ENCODE results near the gene REEP1. TPM values are rescaled to one million over a fixed set of nuclear protein-coding genes. Genes with fewer than 3 reads are reported as not detected.

Gene REEP1
- total RNA-seq, 6 donors from 2014 or later, result 4.1 to 10.4 (median 7.5) TPM

DNA sequence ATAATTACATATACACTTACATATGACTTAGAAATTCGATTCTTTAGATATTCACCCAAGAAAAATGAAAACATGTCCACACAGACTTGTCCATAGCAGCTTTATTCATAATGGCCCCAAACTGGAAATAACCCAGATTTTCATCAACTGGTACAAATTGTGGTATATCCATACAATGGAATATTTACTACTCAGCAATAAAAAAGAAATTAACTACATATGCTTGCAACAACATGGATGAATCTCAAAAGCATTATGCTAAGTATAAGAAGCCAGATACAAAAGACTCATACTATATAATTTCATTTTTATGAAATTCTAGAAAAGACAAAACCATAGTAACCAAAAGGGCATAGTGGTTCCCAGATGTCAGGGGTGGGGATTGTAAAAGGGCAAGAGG lies 5.1 kb upstream of the REEP1 start:
- no peak for ATAC-seq (ENCODE audit: low FRiP score in 2 of 2)
- Histone ChIP-seq H3K4me3 (no peak overlapping the region), H3K27me3 (peaks cover 0 to 13% (median 3%) of the 10 kb centered on the region in 4 donors), H3K9me3 (peaks cover 0 to 7% (median 0%) of the 10 kb centered on the region in 4 donors), H3K4me1 (peaks cover 5 to 10% (median 7%) of the 10 kb centered on the region in 4 donors), H3K36me3 (no peaks in the 10 kb centered on the region), H3K27ac (no peak overlapping the region)
- WGBS, 2 donors, result 82% methylated on average over 1 of the region's 1 CpG
- no peak for DNase-seq
- TF ChIP-seq POLR2AphosphoS5 (IDR thresholded peaks at IDR 0.05) (no peak), EP300 (IDR thresholded peaks at IDR 0.05) (no peak), POLR2A (IDR thresholded peaks at IDR 0.05) (no peak), CTCF (IDR thresholded peaks at IDR 0.05) (no peak)

DNA sequence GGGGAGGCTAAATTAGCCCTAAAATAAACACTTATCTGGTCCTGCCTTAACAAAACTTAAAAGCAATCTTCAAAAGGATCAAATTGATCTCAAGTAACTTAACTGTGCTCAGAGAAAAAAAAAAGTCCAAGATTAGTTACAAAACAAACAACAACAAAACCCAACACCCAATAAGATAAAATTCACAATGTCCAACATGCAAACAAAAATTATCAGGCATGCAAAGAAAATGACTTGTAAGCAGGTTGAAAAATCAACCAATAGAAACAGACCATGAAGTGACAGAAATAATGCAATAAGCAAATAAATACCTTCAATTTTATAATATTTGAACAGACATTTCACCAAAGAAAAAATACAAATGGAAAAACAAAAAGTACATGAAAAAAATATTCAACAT lies 4.0 kb upstream of the REEP1 start:
- peaks cover 0 to 7% (median 0%) of the 10 kb centered on the region in 4 donors for H3K9me3 ChIP-seq
- H3K27me3 ChIP-seq, result peaks cover 0 to 22% (median 8%) of the 10 kb centered on the region in 4 donors
- H3K4me3 ChIP-seq, result no peak overlapping the region
- DNase-seq (no peak), ATAC-seq (ENCODE audit: low FRiP score in 2 of 2) (no peak)
- no peak for TF ChIP-seq POLR2A (IDR thresholded peaks at IDR 0.05)
- no peak for TF ChIP-seq EP300 (IDR thresholded peaks at IDR 0.05)
- no peak for TF ChIP-seq CTCF (IDR thresholded peaks at IDR 0.05)
- TF ChIP-seq POLR2AphosphoS5 (IDR thresholded peaks at IDR 0.05), result no peak
- no peak overlapping the region for H3K27ac ChIP-seq
- peaks cover 11 to 20% (median 16%) of the 10 kb centered on the region in 4 donors for H3K4me1 ChIP-seq
- H3K36me3 ChIP-seq, result no peaks in the 10 kb centered on the region

DNA sequence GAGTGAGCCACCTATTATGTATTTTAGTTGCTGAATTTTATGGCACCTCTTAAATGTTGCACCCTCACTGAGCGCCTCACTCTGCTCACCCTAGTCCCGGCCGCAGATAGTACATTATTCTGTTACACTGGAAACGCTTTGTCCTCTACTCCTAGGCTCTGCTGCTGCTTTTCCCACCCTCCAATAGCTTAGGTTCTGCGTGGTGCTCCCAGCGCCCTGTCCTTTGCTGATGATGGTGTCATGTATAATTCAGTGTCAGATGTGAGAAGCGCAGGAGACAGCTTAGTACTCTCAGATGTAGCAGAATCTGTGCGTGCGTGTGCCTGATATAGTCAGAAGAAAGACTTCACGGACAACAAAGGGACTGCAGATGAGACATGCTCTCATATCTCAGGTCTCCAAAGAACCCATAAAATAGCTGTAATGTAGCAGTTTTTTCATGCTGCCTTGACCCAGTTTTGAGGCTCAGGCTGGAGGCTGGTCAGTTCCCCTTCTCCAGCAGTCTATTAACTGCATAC lies 1.4 kb upstream of the REEP1 start:
- peaks cover 13 to 25% (median 20%) of the 10 kb centered on the region in 4 donors for H3K4me1 ChIP-seq
- no peak for DNase-seq
- TF ChIP-seq POLR2A (IDR thresholded peaks at IDR 0.05) (no peak), EP300 (IDR thresholded peaks at IDR 0.05) (no peak), CTCF (IDR thresholded peaks at IDR 0.05) (no peak), POLR2AphosphoS5 (IDR thresholded peaks at IDR 0.05) (no peak)
- H3K4me3 ChIP-seq, result no peak overlapping the region
- ATAC-seq (ENCODE audit: low FRiP score in 2 of 2), result no peak
- H3K36me3 ChIP-seq, result no peaks in the 10 kb centered on the region
- peaks cover 0 to 7% (median 0%) of the 10 kb centered on the region in 4 donors for H3K9me3 ChIP-seq
- peaks cover 0 to 29% (median 9%) of the 10 kb centered on the region in 4 donors for H3K27me3 ChIP-seq
- WGBS, 2 donors, result 86 to 89% methylated on average over 9 to 10 of the region's 10 CpGs
- H3K27ac ChIP-seq, result no peak overlapping the region

DNA sequence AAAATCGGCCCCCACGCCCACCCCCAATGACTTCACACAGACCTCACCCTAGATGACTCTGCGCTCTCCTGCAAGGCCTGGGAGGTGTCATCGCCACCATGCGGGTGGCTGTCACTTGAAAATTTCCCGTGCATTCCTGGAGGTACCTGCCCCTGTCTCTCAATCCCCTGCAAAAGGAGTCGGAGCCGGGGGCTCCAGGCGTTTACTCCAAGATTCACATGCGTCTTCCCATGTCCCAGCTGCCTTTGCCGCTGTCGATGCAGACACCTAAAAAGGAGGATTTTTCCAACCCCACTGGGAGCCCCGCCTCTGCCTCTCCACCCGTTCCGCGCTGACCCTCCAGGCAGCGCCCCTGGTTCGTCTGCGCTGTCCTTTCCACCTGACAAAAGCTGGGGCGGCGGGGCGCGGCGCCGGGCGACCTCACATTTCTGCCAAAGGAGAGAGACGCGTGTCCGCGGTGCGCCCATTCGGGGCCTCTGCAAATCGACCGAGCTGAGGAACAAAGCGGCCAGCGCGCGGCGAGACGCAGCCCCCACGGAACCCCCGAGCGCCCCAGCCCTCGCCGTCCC lies 667 bp downstream of the REEP1 start:
- Histone ChIP-seq H3K27me3 (peaks cover 0 to 29% (median 9%) of the 10 kb centered on the region in 4 donors), H3K27ac (peak overlapping the region in 1 of 4 donors; percentile 54), H3K9me3 (peaks cover 0 to 6% (median 0%) of the 10 kb centered on the region in 4 donors), H3K36me3 (no peaks in the 10 kb centered on the region), H3K4me1 (peaks cover 13 to 25% (median 20%) of the 10 kb centered on the region in 4 donors), H3K4me3 (peak overlapping the region; percentile 30 to 60 (median 58))
- WGBS, 2 donors, result 2 to 4% methylated on average over 14 to 45 of the region's 45 CpGs
- DNase-seq (peak in 1 of 2 donors; percentile 89), ATAC-seq (ENCODE audit: low FRiP score in 2 of 2) (no peak)
- TF ChIP-seq CTCF (IDR thresholded peaks at IDR 0.05) (no peak), POLR2A (IDR thresholded peaks at IDR 0.05) (no peak)
